ENCODE results near the gene PAM.

PAM gene

DNA sequence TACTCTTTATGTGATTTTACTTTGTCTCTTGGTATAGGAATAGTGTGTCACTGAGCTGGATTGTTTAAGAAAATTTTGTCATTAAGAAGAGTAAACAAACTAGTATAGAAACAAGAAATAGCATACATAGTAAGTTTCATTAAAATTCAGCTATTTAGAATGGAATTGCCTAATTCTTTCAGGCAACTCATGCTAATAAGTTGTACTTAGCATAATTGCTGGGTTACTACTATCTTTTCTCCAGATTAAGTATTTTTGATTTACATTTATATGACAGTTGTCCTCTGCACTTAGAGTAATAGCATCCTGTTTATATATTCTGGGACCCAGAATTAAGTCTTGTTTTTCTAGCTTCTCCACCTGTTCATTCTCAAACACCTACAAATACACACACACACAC, 85.9 kb downstream of the PAM start:
- no peak overlapping the region for H3K4me3 ChIP-seq (ENCODE audit: low read length)
- no peak for DNase-seq (ENCODE audit: low read depth, low spot score)

DNA sequence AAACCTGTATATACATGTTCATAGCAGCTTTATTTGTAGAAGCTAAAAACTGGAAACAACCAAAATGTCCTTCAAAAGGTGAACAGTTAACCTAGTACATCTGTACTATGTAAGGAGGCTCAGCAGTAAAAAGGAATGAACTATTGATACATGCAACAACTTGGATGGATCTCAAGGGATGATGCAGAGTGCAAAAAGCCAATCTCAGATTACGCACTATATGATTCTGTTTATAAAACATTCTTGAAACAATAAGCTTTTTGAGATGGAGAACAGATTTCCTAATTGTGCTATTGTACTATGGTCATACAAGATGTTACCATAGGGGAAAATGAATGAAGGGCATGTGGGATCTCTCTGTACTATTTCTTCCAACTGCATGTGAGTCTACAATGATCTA, 88.9 kb downstream of the PAM start:
- no peak for DNase-seq (ENCODE audit: low read depth, low spot score)
- H3K4me3 ChIP-seq (ENCODE audit: low read length), result no peak overlapping the region

DNA sequence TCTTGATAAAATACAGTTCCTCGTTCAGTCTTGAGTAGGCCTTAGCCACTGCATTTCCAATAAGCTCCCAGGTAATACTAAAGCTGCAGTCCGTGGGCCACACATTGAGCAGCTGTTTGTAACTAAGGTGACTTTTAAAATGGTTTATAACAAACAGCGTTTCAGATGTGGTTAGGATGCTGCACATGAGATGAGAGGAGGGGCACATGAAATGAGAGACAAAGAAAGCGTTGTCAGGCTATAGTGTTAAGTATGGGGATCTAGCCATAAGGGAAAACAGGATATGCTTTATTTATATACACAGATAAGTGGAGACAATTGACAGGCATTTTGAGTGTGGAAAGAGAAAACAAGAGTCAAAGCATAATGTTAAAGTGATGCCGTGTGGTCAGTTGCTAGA, 89.9 kb downstream of the PAM start:
- H3K4me3 ChIP-seq (ENCODE audit: low read length), result no peak overlapping the region
- DNase-seq (ENCODE audit: low read depth, low spot score), result peak; percentile 24

- no peak overlapping the region for H3K4me3 ChIP-seq (ENCODE audit: low read length)
- no peak for DNase-seq (ENCODE audit: low read depth, low spot score)
Observed at GRCh38 chr5:102850503-102850902, 95.4 kb downstream of the PAM start.

GRCh38 chr5:102853680-102854079, 98.6 kb downstream of the PAM start:
- no peak overlapping the region for H3K4me3 ChIP-seq (ENCODE audit: low read length)
- no peak for DNase-seq (ENCODE audit: low read depth, low spot score)

GRCh38 chr5:102855681-102856388, 100.7 kb downstream of the PAM start:
- DNase-seq (ENCODE audit: low read depth, low spot score), result peak; percentile 12
- H3K4me3 ChIP-seq (ENCODE audit: low read length), result no peak overlapping the region

- H3K4me3 ChIP-seq (ENCODE audit: low read length), result no peak overlapping the region
- no peak for DNase-seq (ENCODE audit: low read depth, low spot score)
Observed at GRCh38 chr5:102856389-102856777, 101.3 kb downstream of the PAM start.

DNA sequence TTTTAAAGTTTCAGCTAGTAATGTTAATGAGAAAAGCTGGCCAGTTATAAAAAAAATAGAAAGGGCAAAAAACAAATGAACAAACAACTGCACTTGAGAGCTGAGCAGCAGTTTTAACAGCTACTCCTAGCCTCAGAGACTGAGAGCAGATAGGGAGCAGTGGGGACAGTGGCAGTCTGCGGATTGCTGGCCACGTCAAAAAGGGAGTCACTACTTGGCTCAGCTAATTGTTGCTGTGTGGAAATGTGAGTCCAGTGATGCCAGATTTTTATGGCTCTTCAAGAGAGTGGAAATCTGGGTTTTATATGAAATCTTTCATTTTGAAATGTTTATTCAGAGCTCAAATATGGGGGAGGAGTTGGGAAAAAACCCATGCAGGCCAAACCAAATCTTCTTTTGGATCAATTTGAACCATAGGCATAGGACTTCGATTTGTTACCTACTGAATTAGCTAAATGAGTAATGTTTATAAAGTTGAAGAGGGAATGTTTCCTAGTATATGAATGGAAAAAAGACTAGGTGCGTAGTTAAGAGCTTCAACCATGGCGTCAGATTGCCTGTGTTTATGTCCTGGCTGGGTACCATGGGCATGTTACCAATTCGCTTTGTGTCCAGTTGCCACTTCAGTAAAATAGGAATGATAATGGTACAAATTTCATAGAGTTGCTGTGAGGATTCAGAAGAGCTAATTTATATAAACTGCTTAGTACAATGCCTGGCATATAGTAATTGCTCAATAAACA, 102.1 kb downstream of the PAM start:
- DNase-seq (ENCODE audit: low read depth, low spot score), result no peak
- no peak overlapping the region for H3K4me3 ChIP-seq (ENCODE audit: low read length)

DNA sequence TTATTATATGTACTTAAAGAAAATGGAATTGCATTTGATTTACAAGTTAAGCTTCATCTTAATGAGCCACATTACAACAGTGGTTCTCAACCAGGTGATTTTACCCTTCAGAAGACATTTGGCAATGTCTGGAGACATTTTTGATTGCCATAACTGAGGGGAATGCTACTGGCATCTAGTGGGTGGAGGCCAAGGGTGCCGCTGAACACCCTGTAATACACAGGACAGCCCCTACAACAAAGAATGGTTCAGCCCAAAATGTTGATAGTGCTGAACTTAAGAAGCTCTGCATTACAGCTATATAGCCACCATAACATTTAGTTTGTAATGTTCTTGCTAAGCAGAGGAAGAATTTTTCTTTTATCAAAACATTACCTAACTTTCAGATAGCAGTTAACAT, 103.1 kb downstream of the PAM start:
- H3K4me3 ChIP-seq (ENCODE audit: low read length), result no peak overlapping the region
- DNase-seq (ENCODE audit: low read depth, low spot score), result no peak

- no peak overlapping the region for H3K4me3 ChIP-seq (ENCODE audit: low read length)
- DNase-seq (ENCODE audit: low read depth, low spot score), result no peak
Observed at GRCh38 chr5:102858808-102859207, 103.7 kb downstream of the PAM start.

DNA sequence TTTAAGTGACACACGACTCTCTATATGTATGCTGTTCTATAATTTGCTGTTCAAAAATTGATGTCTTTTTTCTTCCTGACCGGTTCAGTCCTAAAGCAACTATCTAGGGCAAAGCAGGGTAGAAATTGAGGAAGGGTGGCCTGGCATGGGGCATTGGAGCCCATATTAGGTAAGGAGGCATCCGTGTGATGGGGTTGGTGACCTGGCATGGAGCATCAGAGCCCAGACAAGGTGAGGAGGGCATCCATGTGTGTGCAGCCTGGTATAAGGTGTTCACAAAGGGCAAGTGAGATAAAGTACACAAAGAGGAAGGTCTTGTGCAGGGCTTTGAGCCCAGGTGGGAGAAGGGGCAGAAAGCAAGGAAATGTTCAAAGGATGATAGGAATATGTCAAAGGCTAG, 104.9 kb downstream of the PAM start:
- DNase-seq (ENCODE audit: low read depth, low spot score), result no peak
- no peak overlapping the region for H3K4me3 ChIP-seq (ENCODE audit: low read length)

- DNase-seq (ENCODE audit: low read depth, low spot score), result no peak
- no peak overlapping the region for H3K4me3 ChIP-seq (ENCODE audit: low read length)
Observed at GRCh38 chr5:102863058-102863457, 108.0 kb downstream of the PAM start.

- no peak overlapping the region for H3K4me3 ChIP-seq (ENCODE audit: low read length)
- DNase-seq (ENCODE audit: low read depth, low spot score), result no peak
Observed at GRCh38 chr5:102863764-102864560, 108.9 kb downstream of the PAM start.

DNA sequence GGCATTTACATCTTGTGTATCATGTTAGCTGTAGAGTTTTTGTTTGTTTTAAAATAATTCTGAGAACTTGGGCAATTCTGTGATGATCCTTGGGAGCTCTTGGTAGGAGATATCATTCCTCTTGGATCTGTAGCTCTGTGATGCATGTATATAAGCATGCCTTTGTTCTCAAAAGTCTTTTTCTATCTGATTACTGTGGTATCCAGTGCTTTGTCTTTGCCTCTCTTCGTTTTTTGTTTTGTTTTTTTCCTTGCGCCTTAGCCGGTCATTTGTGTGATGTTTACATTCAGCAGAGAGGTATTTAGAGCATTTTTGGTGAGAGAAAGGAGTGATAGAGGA, 110.0 kb downstream of the PAM start:
- no peak for DNase-seq (ENCODE audit: low read depth, low spot score)
- H3K4me3 ChIP-seq (ENCODE audit: low read length), result no peak overlapping the region

DNA sequence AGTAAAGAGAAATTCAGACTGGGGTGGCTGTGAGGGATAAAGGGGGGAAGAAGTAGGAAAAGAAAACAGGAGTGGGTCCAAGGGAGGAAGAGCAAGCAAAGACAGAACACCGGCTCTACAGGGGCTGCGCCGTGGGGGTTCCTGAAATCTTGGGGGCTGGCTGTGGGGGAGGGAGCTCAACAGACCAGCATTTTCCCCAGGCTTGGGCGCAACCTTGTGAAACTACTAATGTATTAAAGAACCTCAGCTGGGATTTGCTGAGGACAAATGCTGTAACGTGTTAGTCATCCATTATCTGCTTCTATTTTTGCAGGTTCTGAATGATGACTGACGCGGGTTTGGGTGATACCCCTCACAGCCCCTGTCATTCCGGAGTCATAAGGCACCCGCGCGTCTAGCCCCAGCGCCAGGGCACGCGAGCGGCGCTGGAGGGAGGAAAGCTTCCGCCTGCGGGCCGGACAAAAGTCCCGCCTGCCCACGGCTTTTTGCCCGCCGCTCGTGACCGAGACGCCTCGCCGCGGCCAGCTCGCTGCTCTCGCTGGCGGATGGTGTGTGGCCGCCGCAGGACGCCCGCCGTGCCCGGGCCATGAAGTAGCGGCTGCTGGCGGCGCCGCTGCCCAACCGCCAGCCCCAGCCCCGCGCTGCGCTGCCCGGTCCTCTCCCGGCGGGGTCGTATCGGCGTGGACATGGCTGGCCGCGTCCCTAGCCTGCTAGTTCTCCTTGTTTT, 110.6 kb downstream of the PAM start:
- no peak for DNase-seq (ENCODE audit: low read depth, low spot score)
- no peak overlapping the region for H3K4me3 ChIP-seq (ENCODE audit: low read length)

GRCh38 chr5:102866237-102866600, 111.1 kb downstream of the PAM start:
- H3K4me3 ChIP-seq (ENCODE audit: low read length), result no peak overlapping the region
- no peak for DNase-seq (ENCODE audit: low read depth, low spot score)

DNA sequence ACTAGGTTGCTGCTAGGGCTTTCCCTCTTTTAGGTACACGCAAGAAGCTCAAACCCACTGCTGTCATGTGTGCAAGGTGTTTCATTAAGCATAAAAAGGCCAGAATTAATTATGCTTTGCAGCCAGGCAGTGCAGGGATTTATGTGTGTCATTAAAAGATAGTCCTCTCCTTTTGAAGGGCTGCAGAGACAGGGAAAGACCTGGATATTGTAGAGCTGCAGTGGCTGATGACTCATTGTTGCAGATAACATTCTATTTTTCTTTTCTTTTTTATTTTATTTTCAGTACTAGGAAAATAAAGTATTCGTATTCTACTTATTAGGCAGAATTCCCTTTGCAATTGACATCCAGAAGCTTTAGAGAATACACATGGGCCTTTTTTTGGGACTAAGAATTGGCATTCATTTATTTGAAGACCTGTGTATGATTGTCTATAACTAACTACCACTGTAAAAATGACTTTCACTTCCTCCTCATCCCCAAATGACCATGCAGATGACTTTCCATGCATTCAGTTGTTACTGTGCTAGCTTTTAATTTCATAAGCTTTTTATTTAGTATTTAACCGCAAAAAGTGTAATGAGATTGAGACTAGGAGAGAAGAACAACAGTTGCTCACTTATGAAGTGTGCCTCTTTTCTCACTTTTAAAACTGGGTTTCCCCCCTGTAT, 113.0 kb downstream of the PAM start:
- DNase-seq (ENCODE audit: low read depth, low spot score), result no peak
- no peak overlapping the region for H3K4me3 ChIP-seq (ENCODE audit: low read length)

GRCh38 chr5:102869230-102869629, 114.1 kb downstream of the PAM start:
- no peak overlapping the region for H3K4me3 ChIP-seq (ENCODE audit: low read length)
- DNase-seq (ENCODE audit: low read depth, low spot score), result no peak

GRCh38 chr5:102873379-102873932, 118.4 kb downstream of the PAM start:
- DNase-seq (ENCODE audit: low read depth, low spot score), result no peak
- no peak overlapping the region for H3K4me3 ChIP-seq (ENCODE audit: low read length)
